HCT116 (cell line): ENCODE results near the gene AFAP1. TPM values are rescaled to one million over a fixed set of nuclear protein-coding genes. Genes with fewer than 3 reads are reported as not detected.

Experiments used
- ATAC-seq: fragments of 200-7000 bp; cut with Tn5 transposase; 2 replicates; pipeline ENCODE4 v1.9.1; 2020; ENCODE audit warnings: mild to moderate bottlenecking, moderate library complexity
- BruUV-seq: library from RNA; stranded (reverse); fragments of 400-500 nt; replicated peaks from 2 replicates; lab custom pipeline; 2021; lab: Mats Ljungman, UMichigan
- CTCF ChIA-PET: fragments of 300-600 bp; sonication (Branson Sonifier 250); formaldehyde crosslinking; loops from one replicate; lab custom pipeline; 2021; ENCODE audit warnings: antibody characterized with exemption; lab: Charles Lee
- POLR2A ChIA-PET: fragments of 300-600, 350-600 bp; sonication (Branson Sonifier 250); formaldehyde crosslinking; loops from one replicate; lab custom pipeline; 2021; ENCODE audit warnings: antibody characterized with exemption; lab: Charles Lee
- RAD21 ChIA-PET, 2 experiments: fragments of 300-600 bp; sonication (Branson Sonifier 250); formaldehyde crosslinking; loops; one replicate each; lab custom pipeline; 2023; ENCODE audit warnings: low total read pairs in 2 of 2; ENCODE audit not compliant: uncharacterized antibody in 2 of 2, unreplicated experiment in 2 of 2, low non-redundant PET in 1 of 2; lab: Charles Lee
- DNase-seq: peaks from one replicate; pipeline ENCODE4 v3.0.0-alpha.2; 2010; ENCODE audit warnings: low read depth, low spot score
- H2AFZ ChIP-seq: fragments of 200-600 bp; shearing (Covaris generic), sonication (generic); 2 replicates; pipeline ENCODE4 v1.6.1; 2017; ENCODE audit warnings: low read depth, mixed run types, mixed read lengths, antibody characterized with exemption, low read length; ENCODE audit not compliant: poor library complexity, severe bottlenecking
- H3K27ac ChIP-seq: 2 replicates; pipeline ENCODE4 v1.5.1; 2012; ENCODE audit warnings: low read depth, low read length
- H3K27me3 ChIP-seq: fragments of 200-600 bp; sonication (generic); 2 replicates; pipeline ENCODE4 v1.6.1; 2016; ENCODE audit warnings: mixed run types, low read length, mixed read lengths; ENCODE audit not compliant: insufficient read depth
- H3K36me3 ChIP-seq, 2 experiments: fragments of 200-500 bp in 1 of 2; fragments of 200-600 bp in 1 of 2; sonication (Bioruptor generic) in 1 of 2; sonication (generic) in 1 of 2; 2 replicates each; pipeline versions ENCODE4 v1.5.1 to v1.6.1; 2014 to 2016; ENCODE audit warnings: low read length in 2 of 2, inconsistent platforms in 1 of 2, mixed read lengths in 1 of 2, mixed run types in 1 of 2; ENCODE audit not compliant: insufficient read depth in 2 of 2, control insufficient read depth in 1 of 2
- H3K4me1 ChIP-seq, 2 experiments: fragments of 200-600 bp in 1 of 2; sonication (generic) in 1 of 2; 2 replicates each; pipeline versions ENCODE4 v1.5.1 to v1.6.1; 2012 to 2017; ENCODE audit warnings: low read length in 2 of 2, inconsistent platforms in 1 of 2, mild to moderate bottlenecking in 1 of 2, mixed read lengths in 1 of 2, mixed run types in 1 of 2, moderate library complexity in 1 of 2; ENCODE audit not compliant: insufficient read depth in 2 of 2, control insufficient read depth in 1 of 2
- H3K4me2 ChIP-seq: fragments of 200-600 bp; sonication (generic); 2 replicates; pipeline ENCODE4 v1.6.1; 2017; ENCODE audit warnings: mixed run types, low read length, mixed read lengths
- H3K4me3 ChIP-seq, 2 experiments: fragments of 200-600 bp in 1 of 2; sonication (generic) in 1 of 2; replicated peaks in 1 of 2; 2 replicates each; pipeline ENCODE4 v1.5.1; 2011 to 2016; ENCODE audit warnings: low read length in 2 of 2, control low read depth in 1 of 2, low read depth in 1 of 2, mild to moderate bottlenecking in 1 of 2, mixed read lengths in 1 of 2, mixed run types in 1 of 2
- H3K79me2 ChIP-seq: fragments of 200-600 bp; sonication (generic); 2 replicates; pipeline ENCODE4 v1.6.1; 2017; ENCODE audit warnings: mild to moderate bottlenecking, mixed run types, low read length, moderate library complexity, mixed read lengths; ENCODE audit not compliant: insufficient read depth
- H3K9ac ChIP-seq: fragments of 200-600 bp; sonication (generic); 2 replicates; pipeline ENCODE4 v1.6.1; 2016; ENCODE audit warnings: low read length, mixed read lengths
- H3K9me2 ChIP-seq: fragments of 200-600 bp; sonication (generic), shearing (Covaris generic); 2 replicates; pipeline ENCODE4 v1.6.1; 2017; ENCODE audit warnings: mixed run types, mild to moderate bottlenecking, moderate library complexity; ENCODE audit not compliant: insufficient read depth
- H3K9me3 ChIP-seq, 2 experiments: fragments of 200-500 bp in 1 of 2; fragments of 200-600 bp in 1 of 2; sonication (Bioruptor generic) in 1 of 2; sonication (generic) in 1 of 2; 2 replicates each; pipeline ENCODE4 v1.6.1; 2014 to 2017; ENCODE audit warnings: low read length in 2 of 2, mixed read lengths in 2 of 2, inconsistent platforms in 1 of 2, low read depth in 1 of 2, mild to moderate bottlenecking in 1 of 2, mixed run types in 1 of 2, moderate library complexity in 1 of 2; ENCODE audit not compliant: control insufficient read depth in 1 of 2, insufficient read depth in 1 of 2
- H4K20me1 ChIP-seq: fragments of 200-600 bp; sonication (generic), shearing (Covaris generic); 2 replicates; pipeline ENCODE4 v1.6.1; 2017; ENCODE audit warnings: mixed run types, mild to moderate bottlenecking, moderate library complexity; ENCODE audit not compliant: insufficient read depth
- CBX3 ChIP-seq: IDR thresholded peaks from 2 replicates; pipeline ENCODE4 v1.6.1; 2012; ENCODE audit warnings: low read depth
- ELF1 ChIP-seq: IDR thresholded peaks from 2 replicates; pipeline ENCODE4 v1.6.1; 2012; ENCODE audit warnings: low read depth, borderline replicate concordance
- EZH2 ChIP-seq: fragments of 200-600 bp; sonication (generic); IDR thresholded peaks from 2 replicates; pipeline ENCODE4 v1.6.1; 2017; ENCODE audit warnings: antibody characterized with exemption, mixed run types
- EZH2phosphoT487 ChIP-seq: fragments of 200-600 bp; IDR thresholded peaks from 2 replicates; pipeline ENCODE4 v1.6.1; 2018; ENCODE audit warnings: antibody characterized with exemption, borderline replicate concordance
- POLR2A ChIP-seq: IDR thresholded peaks from 2 replicates; pipeline ENCODE4 v1.7.0; 2011; ENCODE audit warnings: borderline replicate concordance; ENCODE audit not compliant: insufficient read depth, insufficient read length; ENCODE audit errors: extremely low read depth
- POLR2AphosphoS5 ChIP-seq: IDR thresholded peaks from 2 replicates; pipeline ENCODE4 v1.6.1; 2011; ENCODE audit warnings: mild to moderate bottlenecking, low read depth, low read length, moderate library complexity
- RAD21 ChIP-seq: IDR thresholded peaks from 2 replicates; pipeline ENCODE4 v1.6.1; 2012; ENCODE audit warnings: low read depth, mild to moderate bottlenecking
- SP1 ChIP-seq: IDR thresholded peaks from 2 replicates; pipeline ENCODE4 v1.6.1; 2012; ENCODE audit warnings: low read depth
- SRF ChIP-seq: IDR thresholded peaks from 2 replicates; pipeline ENCODE4 v1.6.1; 2012; ENCODE audit warnings: low read depth
- TCF7L2 ChIP-seq: IDR thresholded peaks from 2 replicates; pipeline ENCODE4 v1.7.0; 2011; ENCODE audit warnings: borderline replicate concordance, inconsistent platforms; ENCODE audit not compliant: insufficient read depth, insufficient read length; ENCODE audit errors: extremely low read depth
- YY1 ChIP-seq: IDR thresholded peaks from 2 replicates; pipeline ENCODE4 v1.6.1; 2011; ENCODE audit warnings: low read length, low read depth, moderate library complexity, mild to moderate bottlenecking; ENCODE audit not compliant: insufficient replicate concordance; ENCODE audit errors: extremely low read depth
- ZFX ChIP-seq: fragments of 450-650 bp; IDR thresholded peaks from 2 replicates; pipeline ENCODE4 v1.6.1; 2017
- intact Hi-C: fragments of 100-400 bp; cut with micrococcal nuclease; formaldehyde crosslinking; loops from 2 replicates; pipeline ENCODE4 v1.10.0; 2022
- total RNA-seq: library from RNA; stranded (reverse); gene quantifications from one replicate; pipeline ENCODE4 v1.2.1, GENCODE V29; 2021; ENCODE audit not compliant: unreplicated experiment
- TF ChIP-seq, protein P1 (sequence below): IDR thresholded peaks from 2 replicates; pipeline ENCODE4 v1.6.1; 2012; ENCODE audit warnings: low read depth
- TF ChIP-seq, protein P2 (sequence below): IDR thresholded peaks from 2 replicates; pipeline ENCODE4 v1.6.1; 2012
- TF ChIP-seq, protein P3 (sequence below): IDR thresholded peaks from 2 replicates; pipeline ENCODE4 v1.6.1; 2012
- TF ChIP-seq, protein P4 (sequence below), 3 experiments: fragments of 200-600 bp in 1 of 3; sonication (generic) in 1 of 3; IDR thresholded peaks in 2 of 3; conservative IDR thresholded peaks in 1 of 3; 2 replicates each; pipeline ENCODE4 v1.5.1; 2012 to 2017; ENCODE audit warnings: low read depth in 2 of 3, low read length in 2 of 3, antibody characterized with exemption in 1 of 3, borderline replicate concordance in 1 of 3, control low read depth in 1 of 3, mild to moderate bottlenecking in 1 of 3, mixed read lengths in 1 of 3, mixed run types in 1 of 3, moderate library complexity in 1 of 3; ENCODE audit not compliant: insufficient read depth in 1 of 3

AFAP1 gene
- total RNA-seq, 1 experiment from 2014 or later, result 19.4 TPM

DNA sequence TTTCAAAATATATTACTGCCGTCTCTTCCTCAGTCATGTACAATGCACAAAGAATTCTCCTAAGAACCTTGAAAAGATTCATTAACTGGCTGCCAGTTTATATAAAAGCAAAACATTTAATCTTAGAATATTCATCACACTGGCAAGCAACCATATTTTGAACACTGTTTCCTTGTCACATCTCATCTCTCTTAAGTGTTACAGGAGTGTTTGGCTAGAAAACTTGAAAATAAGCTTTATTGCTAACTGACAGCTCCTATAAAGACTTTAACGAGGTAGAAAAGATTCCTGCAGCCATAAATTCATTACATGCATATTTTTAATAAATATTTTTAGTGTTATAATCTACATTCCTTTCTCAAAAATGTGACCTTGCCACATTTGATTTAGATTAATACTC is 149.6 kb downstream of the AFAP1 start:
- Histone ChIP-seq H3K4me3 (no peak overlapping the region), H3K36me3 (no peaks in the 10 kb centered on the region; a peak in 1 of 4 replicates), H3K27me3 (no peaks in the 10 kb centered on the region), H3K79me2 (no peaks in the 10 kb centered on the region), H3K27ac (no peak overlapping the region), H4K20me1 (no peaks in the 10 kb centered on the region), H3K9me2 (no peaks in the 10 kb centered on the region), H3K9ac (no peak overlapping the region), H3K4me1 (no peaks in the 10 kb centered on the region), H3K4me2 (no peak overlapping the region), H3K9me3 (no peaks in the 10 kb centered on the region), H2AFZ (no peak overlapping the region)
- POLR2A ChIA-PET, result no interaction called here
- BruUV-seq, result no TSS peak
- intact Hi-C loops, result no loop called here
- ATAC-seq (no peak), DNase-seq (no peak)
- RAD21 ChIA-PET, result no interaction called here
- no peak for TF ChIP-seq ELF1
- no peak for TF ChIP-seq YY1
- no peak for TF ChIP-seq SRF
- no peak for TF ChIP-seq POLR2AphosphoS5
- TF ChIP-seq, protein P1, sequence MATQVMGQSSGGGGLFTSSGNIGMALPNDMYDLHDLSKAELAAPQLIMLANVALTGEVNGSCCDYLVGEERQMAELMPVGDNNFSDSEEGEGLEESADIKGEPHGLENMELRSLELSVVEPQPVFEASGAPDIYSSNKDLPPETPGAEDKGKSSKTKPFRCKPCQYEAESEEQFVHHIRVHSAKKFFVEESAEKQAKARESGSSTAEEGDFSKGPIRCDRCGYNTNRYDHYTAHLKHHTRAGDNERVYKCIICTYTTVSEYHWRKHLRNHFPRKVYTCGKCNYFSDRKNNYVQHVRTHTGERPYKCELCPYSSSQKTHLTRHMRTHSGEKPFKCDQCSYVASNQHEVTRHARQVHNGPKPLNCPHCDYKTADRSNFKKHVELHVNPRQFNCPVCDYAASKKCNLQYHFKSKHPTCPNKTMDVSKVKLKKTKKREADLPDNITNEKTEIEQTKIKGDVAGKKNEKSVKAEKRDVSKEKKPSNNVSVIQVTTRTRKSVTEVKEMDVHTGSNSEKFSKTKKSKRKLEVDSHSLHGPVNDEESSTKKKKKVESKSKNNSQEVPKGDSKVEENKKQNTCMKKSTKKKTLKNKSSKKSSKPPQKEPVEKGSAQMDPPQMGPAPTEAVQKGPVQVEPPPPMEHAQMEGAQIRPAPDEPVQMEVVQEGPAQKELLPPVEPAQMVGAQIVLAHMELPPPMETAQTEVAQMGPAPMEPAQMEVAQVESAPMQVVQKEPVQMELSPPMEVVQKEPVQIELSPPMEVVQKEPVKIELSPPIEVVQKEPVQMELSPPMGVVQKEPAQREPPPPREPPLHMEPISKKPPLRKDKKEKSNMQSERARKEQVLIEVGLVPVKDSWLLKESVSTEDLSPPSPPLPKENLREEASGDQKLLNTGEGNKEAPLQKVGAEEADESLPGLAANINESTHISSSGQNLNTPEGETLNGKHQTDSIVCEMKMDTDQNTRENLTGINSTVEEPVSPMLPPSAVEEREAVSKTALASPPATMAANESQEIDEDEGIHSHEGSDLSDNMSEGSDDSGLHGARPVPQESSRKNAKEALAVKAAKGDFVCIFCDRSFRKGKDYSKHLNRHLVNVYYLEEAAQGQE, result no peak
- TF ChIP-seq CBX3, result no peak
- TF ChIP-seq TCF7L2, result no peak
- TF ChIP-seq RAD21, result no peak
- TF ChIP-seq, protein P2, sequence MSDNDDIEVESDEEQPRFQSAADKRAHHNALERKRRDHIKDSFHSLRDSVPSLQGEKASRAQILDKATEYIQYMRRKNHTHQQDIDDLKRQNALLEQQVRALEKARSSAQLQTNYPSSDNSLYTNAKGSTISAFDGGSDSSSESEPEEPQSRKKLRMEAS, result no peak
- TF ChIP-seq, protein P3, sequence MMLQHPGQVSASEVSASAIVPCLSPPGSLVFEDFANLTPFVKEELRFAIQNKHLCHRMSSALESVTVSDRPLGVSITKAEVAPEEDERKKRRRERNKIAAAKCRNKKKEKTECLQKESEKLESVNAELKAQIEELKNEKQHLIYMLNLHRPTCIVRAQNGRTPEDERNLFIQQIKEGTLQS, result no peak
- TF ChIP-seq EZH2phosphoT487, result no peak
- TF ChIP-seq POLR2A, result no peak
- TF ChIP-seq, protein P4, sequence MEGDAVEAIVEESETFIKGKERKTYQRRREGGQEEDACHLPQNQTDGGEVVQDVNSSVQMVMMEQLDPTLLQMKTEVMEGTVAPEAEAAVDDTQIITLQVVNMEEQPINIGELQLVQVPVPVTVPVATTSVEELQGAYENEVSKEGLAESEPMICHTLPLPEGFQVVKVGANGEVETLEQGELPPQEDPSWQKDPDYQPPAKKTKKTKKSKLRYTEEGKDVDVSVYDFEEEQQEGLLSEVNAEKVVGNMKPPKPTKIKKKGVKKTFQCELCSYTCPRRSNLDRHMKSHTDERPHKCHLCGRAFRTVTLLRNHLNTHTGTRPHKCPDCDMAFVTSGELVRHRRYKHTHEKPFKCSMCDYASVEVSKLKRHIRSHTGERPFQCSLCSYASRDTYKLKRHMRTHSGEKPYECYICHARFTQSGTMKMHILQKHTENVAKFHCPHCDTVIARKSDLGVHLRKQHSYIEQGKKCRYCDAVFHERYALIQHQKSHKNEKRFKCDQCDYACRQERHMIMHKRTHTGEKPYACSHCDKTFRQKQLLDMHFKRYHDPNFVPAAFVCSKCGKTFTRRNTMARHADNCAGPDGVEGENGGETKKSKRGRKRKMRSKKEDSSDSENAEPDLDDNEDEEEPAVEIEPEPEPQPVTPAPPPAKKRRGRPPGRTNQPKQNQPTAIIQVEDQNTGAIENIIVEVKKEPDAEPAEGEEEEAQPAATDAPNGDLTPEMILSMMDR (IDR thresholded peaks at IDR 0.05 in 2 of 3, conservative IDR thresholded peaks at IDR 0.05 in 1 of 3; ENCODE audit: borderline replicate concordance in 1 of 3, insufficient read depth in 1 of 3, low read depth in 2 of 3, low read length in 2 of 3), result no peak
- TF ChIP-seq SP1, result no peak
- no peak for TF ChIP-seq ZFX
- TF ChIP-seq EZH2, result no peak
- CTCF ChIA-PET, result no interaction called here
